ENCODE results near the gene SLAMF9. TPM values are rescaled to one million over a fixed set of nuclear protein-coding genes. Genes with fewer than 3 reads are reported as not detected.

The SLAMF9 gene
- total RNA-seq, 1 donor from 2014 or later = not detected

- Histone ChIP-seq H3K9me3 (replicated peaks) (no peaks in the 10 kb centered on the region), H3K27me3 (ENCODE audit: low read depth) (no peaks in the 10 kb centered on the region), H3K36me3 (peaks cover 33% of the 10 kb centered on the region), H3K4me3 (peak overlapping the region; percentile 91), H3K27ac (replicated peaks) (peak overlapping the region; percentile 98), H3K4me1 (peaks cover 88% of the 10 kb centered on the region)
- TF ChIP-seq CTCF (IDR thresholded peaks at IDR 0.05; ENCODE audit: borderline replicate concordance) = no peak
- DNase-seq = peak; percentile 81
- intact Hi-C loops (cut with micrococcal nuclease) = no loop called here
These were observed 31.4 kb downstream of the SLAMF9 start for GRCh38 chr1:159922511-159923202.

GRCh38 chr1:159921700-159922504 is 32.1 kb downstream of the SLAMF9 start:
- peak overlapping the region; percentile 91 for H3K4me3 ChIP-seq
- no peak for TF ChIP-seq CTCF (IDR thresholded peaks at IDR 0.05; ENCODE audit: borderline replicate concordance)
- peaks cover 40% of the 10 kb centered on the region for H3K36me3 ChIP-seq
- H3K9me3 ChIP-seq (replicated peaks) = no peaks in the 10 kb centered on the region
- intact Hi-C loops (cut with micrococcal nuclease) = no loop called here
- peak overlapping the region; percentile 98 for H3K27ac ChIP-seq (replicated peaks)
- H3K27me3 ChIP-seq (ENCODE audit: low read depth) = no peaks in the 10 kb centered on the region
- H3K4me1 ChIP-seq = peaks cover 96% of the 10 kb centered on the region
- DNase-seq = no peak

- Histone ChIP-seq H3K27ac (replicated peaks) (peak overlapping the region; percentile 98), H3K27me3 (ENCODE audit: low read depth) (no peaks in the 10 kb centered on the region), H3K9me3 (replicated peaks) (no peaks in the 10 kb centered on the region), H3K4me3 (peak overlapping the region; percentile 91), H3K36me3 (peaks cover 47% of the 10 kb centered on the region), H3K4me1 (peaks cover 98% of the 10 kb centered on the region)
- intact Hi-C loops (cut with micrococcal nuclease) = no loop called here
- no peak for DNase-seq
- no peak for TF ChIP-seq CTCF (IDR thresholded peaks at IDR 0.05; ENCODE audit: borderline replicate concordance)
These were observed 32.8 kb downstream of the SLAMF9 start for GRCh38 chr1:159921251-159921650.

- intact Hi-C loops (cut with micrococcal nuclease) = no loop called here
- H3K36me3 ChIP-seq = peaks cover 47% of the 10 kb centered on the region
- peak overlapping the region; percentile 98 for H3K27ac ChIP-seq (replicated peaks)
- no peaks in the 10 kb centered on the region for H3K27me3 ChIP-seq (ENCODE audit: low read depth)
- H3K9me3 ChIP-seq (replicated peaks) = no peaks in the 10 kb centered on the region
- DNase-seq = no peak
- peaks cover 98% of the 10 kb centered on the region for H3K4me1 ChIP-seq
- TF ChIP-seq CTCF (IDR thresholded peaks at IDR 0.05; ENCODE audit: borderline replicate concordance) = no peak
- H3K4me3 ChIP-seq = peak overlapping the region; percentile 91
These were observed 33.4 kb downstream of the SLAMF9 start for GRCh38 chr1:159920651-159921050.

- intact Hi-C loops (cut with micrococcal nuclease) = no loop called here
- no peak for TF ChIP-seq CTCF (IDR thresholded peaks at IDR 0.05; ENCODE audit: borderline replicate concordance)
- Histone ChIP-seq H3K4me3 (peak overlapping the region; percentile 91), H3K27ac (replicated peaks) (peak overlapping the region; percentile 98), H3K27me3 (ENCODE audit: low read depth) (no peaks in the 10 kb centered on the region), H3K4me1 (peaks cover 98% of the 10 kb centered on the region), H3K9me3 (replicated peaks) (no peaks in the 10 kb centered on the region), H3K36me3 (peaks cover 47% of the 10 kb centered on the region)
- DNase-seq = no peak
These were observed 33.8 kb downstream of the SLAMF9 start for GRCh38 chr1:159920202-159920601.
